Neuronal stem cell (in vitro differentiated cells): ENCODE measurements around the gene PDE8A.
"Not testable (repeated sequence)": the region's sequence is repeated elsewhere in the genome, so short reads cannot be mapped to it uniquely, and the experiment has no call there.

Source experiments
- DNase-seq: peaks from one replicate; pipeline ENCODE4 v3.0.0-alpha.2; 2013; ENCODE audit warnings: low spot score
- H2AFZ ChIP-seq: one replicate; pipeline ENCODE4 v1.6.1; 2013; ENCODE audit warnings: mild to moderate bottlenecking, low read length, inconsistent platforms
- H2AK5ac ChIP-seq: 2 replicates; pipeline ENCODE4 v1.6.1; 2013; ENCODE audit warnings: low read depth, mild to moderate bottlenecking, inconsistent platforms, low read length, moderate library complexity, mixed read lengths
- H2BK120ac ChIP-seq: 2 replicates; pipeline ENCODE4 v1.6.1; 2013; ENCODE audit warnings: low read depth, mild to moderate bottlenecking, inconsistent platforms, low read length, moderate library complexity, mixed read lengths
- H2BK12ac ChIP-seq: one replicate; pipeline ENCODE4 v1.6.1; 2013; ENCODE audit warnings: low read length, inconsistent platforms
- H2BK15ac ChIP-seq: 2 replicates; pipeline ENCODE4 v1.6.1; 2013; ENCODE audit warnings: mild to moderate bottlenecking, low read length, inconsistent platforms, mixed read lengths
- H2BK5ac ChIP-seq: one replicate; pipeline ENCODE4 v1.6.1; 2013; ENCODE audit warnings: inconsistent platforms, mild to moderate bottlenecking, low read length, moderate library complexity
- H3K14ac ChIP-seq: one replicate; pipeline ENCODE4 v1.6.1; 2013; ENCODE audit warnings: low read length, inconsistent platforms
- H3K18ac ChIP-seq: 2 replicates; pipeline ENCODE4 v1.6.1; 2013; ENCODE audit warnings: low read length, inconsistent platforms
- H3K23ac ChIP-seq: 2 replicates; pipeline ENCODE4 v1.6.1; 2013; ENCODE audit warnings: low read depth, mild to moderate bottlenecking, mixed read lengths, low read length, inconsistent platforms; ENCODE audit not compliant: poor library complexity
- H3K27ac ChIP-seq: replicated peaks from 3 replicates; pipeline ENCODE4 v1.5.1; 2013; ENCODE audit warnings: low read length, inconsistent platforms
- H3K27me3 ChIP-seq, 3 experiments: 2 replicates each; pipeline ENCODE4 v1.6.1; 2013; ENCODE audit warnings: low read length in 3 of 3, mild to moderate bottlenecking in 2 of 3, inconsistent platforms in 1 of 3, low read depth in 1 of 3, mixed read lengths in 1 of 3, moderate library complexity in 1 of 3; ENCODE audit not compliant: control insufficient read depth in 3 of 3, insufficient read depth in 3 of 3
- H3K36me3 ChIP-seq, 2 donors: replicated peaks in 1 of 2; 2 replicates each; pipeline ENCODE4 v1.6.1; 2013; ENCODE audit warnings: low read length in 2 of 2; ENCODE audit not compliant: control insufficient read depth in 2 of 2, insufficient read depth in 2 of 2
- H3K4ac ChIP-seq: 2 replicates; pipeline ENCODE4 v1.6.1; 2013; ENCODE audit warnings: inconsistent platforms, mild to moderate bottlenecking, low read length, moderate library complexity
- H3K4me1 ChIP-seq, 2 donors: 1 replicate in 1 of 2; 2 replicates in 1 of 2; pipeline ENCODE4 v1.6.1; 2013; ENCODE audit warnings: low read length in 2 of 2, low read depth in 1 of 2; ENCODE audit not compliant: control insufficient read depth in 2 of 2, insufficient read depth in 1 of 2
- H3K4me2 ChIP-seq: one replicate; pipeline ENCODE4 v1.6.1; 2013; ENCODE audit warnings: mild to moderate bottlenecking, low read length, inconsistent platforms; ENCODE audit not compliant: insufficient read depth, poor library complexity, severe bottlenecking
- H3K4me3 ChIP-seq, 2 donors: 2 replicates each; pipeline ENCODE4 v1.5.1; 2013; ENCODE audit warnings: low read length in 2 of 2, mild to moderate bottlenecking in 2 of 2, inconsistent platforms in 1 of 2, moderate library complexity in 1 of 2
- H3K79me1 ChIP-seq: one replicate; pipeline ENCODE4 v1.6.1; 2013; ENCODE audit warnings: low read depth, mild to moderate bottlenecking, inconsistent platforms, low read length, moderate library complexity
- H3K9ac ChIP-seq: one replicate; pipeline ENCODE4 v1.6.1; 2013; ENCODE audit warnings: mild to moderate bottlenecking, low read depth, low read length, inconsistent platforms; ENCODE audit not compliant: poor library complexity
- H3K9me3 ChIP-seq, 2 donors: replicated peaks in 1 of 2; 2 replicates each; pipeline versions ENCODE3 to v1.6.1; 2013; ENCODE audit warnings: low read length in 2 of 2, mild to moderate bottlenecking in 2 of 2, inconsistent platforms in 1 of 2, low read depth in 1 of 2, mixed read lengths in 1 of 2, moderate library complexity in 1 of 2; ENCODE audit not compliant: control insufficient read depth in 2 of 2, insufficient read depth in 1 of 2
- H4K8ac ChIP-seq: one replicate; pipeline ENCODE4 v1.6.1; 2013; ENCODE audit warnings: low read depth, mild to moderate bottlenecking, inconsistent platforms, low read length, moderate library complexity
- H4K91ac ChIP-seq: one replicate; pipeline ENCODE4 v1.6.1; 2013; ENCODE audit warnings: low read length, low read depth, mild to moderate bottlenecking, inconsistent platforms; ENCODE audit not compliant: poor library complexity
- WGBS, 2 donors: extraction: QIAGEN DNeasy Blood & Tissue Kit; methylation state at CpG; one replicate each; pipeline ENCODE4 v1.1.7; 2013; ENCODE audit warnings: missing lambda C conversion rate in 2 of 2, mixed read lengths in 1 of 2; ENCODE audit not compliant: insufficient read length in 2 of 2, insufficient replicate concordance in 1 of 2; ENCODE audit errors: extremely low coverage in 2 of 2; 5-methylcytosine and 5-hydroxymethylcytosine counted together

Gene PDE8A

DNA sequence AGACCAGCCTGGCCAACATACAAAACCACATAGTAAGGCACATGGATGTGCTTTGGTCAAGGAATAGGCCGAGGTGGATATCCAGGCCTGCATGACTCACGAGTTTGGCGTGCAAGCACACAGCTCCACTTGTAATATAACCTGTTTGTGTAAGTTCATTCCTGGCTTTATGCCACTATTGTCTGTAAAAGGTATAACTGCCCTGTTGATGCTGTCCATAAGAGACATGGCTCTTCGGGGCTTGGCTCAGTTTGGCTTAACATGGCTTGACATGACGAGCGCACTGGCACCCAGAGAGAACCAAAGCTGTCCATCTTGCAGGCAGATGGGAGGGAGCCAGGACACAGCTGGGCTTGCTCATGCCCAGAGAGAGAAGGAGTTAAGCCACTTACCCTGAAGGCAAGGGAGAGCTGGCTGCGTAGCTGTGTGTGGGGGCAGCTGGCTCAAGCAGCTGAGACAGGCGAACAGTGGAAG lies 195.4 kb downstream of the PDE8A start:
- not testable (repeated sequence) for H3K4me3 ChIP-seq, H3K4me1 ChIP-seq, H3K14ac ChIP-seq, H3K27me3 ChIP-seq, H3K4me2 ChIP-seq, H2BK15ac ChIP-seq, H4K91ac ChIP-seq, H3K18ac ChIP-seq, H3K9ac ChIP-seq, H4K8ac ChIP-seq, H3K36me3 ChIP-seq, H3K79me1 ChIP-seq, H2BK12ac ChIP-seq, H3K9me3 ChIP-seq, H3K27ac ChIP-seq, H3K4ac ChIP-seq, DNase-seq, H2BK120ac ChIP-seq, H3K23ac ChIP-seq, H2AFZ ChIP-seq, H2AK5ac ChIP-seq, H2BK5ac ChIP-seq
- no CpG with 5 or more reads among the region's 8 CpGs for WGBS, 2 donors

DNA sequence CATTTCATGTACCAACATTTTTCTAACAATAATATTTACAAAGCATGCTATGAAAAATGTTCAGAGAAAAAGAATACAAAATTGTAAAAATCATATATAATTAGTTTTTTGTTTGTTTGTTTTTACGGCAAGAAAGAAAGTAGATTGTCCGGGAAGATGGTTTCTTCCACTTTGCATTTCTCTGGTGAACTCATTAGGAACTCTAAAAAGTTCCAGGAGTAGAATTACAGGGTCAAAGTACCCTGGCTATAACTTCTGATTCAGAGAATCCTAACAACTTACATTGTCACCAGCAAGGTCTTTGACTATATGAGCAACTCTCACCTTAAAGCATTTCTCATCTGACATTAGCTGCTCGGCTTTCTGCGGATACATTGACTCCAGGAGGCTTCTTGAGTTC lies 196.7 kb downstream of the PDE8A start:
- Histone ChIP-seq H3K27ac (no peak overlapping the region), H2AFZ (no peak overlapping the region)
- DNase-seq: no peak

DNA sequence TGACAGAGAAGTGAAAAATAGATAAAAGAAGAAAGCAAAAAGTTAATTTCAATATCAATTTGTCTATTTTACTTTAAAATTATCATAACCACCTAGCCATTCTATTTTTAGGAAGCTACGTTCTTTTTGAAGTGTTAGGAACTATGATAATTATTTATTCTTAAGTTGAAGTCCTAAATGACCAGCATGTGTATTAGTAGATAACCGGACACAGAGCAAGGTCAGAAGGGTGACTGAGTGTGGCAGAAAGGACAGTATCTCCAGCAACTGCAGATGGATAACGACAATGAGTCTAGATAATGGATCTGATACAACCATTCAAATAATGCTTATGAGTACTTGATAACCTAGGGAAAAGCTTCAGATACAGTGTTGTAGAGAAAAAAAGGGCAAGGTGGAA lies 198.0 kb downstream of the PDE8A start:
- Histone ChIP-seq H3K14ac (no peak overlapping the region), H4K8ac (no peak overlapping the region), H2BK12ac (no peak overlapping the region), H3K79me1 (no peaks in the 10 kb centered on the region), H3K4me2 (no peak overlapping the region), H3K27me3 (peaks cover 0 to 9% (median 0%) of the 10 kb centered on the region in 3 experiments), H2AK5ac (no peak overlapping the region), H4K91ac (no peak overlapping the region), H2AFZ (no peak overlapping the region), H3K18ac (no peak overlapping the region), H3K27ac (no peak overlapping the region), H3K4me3 (no peak overlapping the region), H3K23ac (no peak overlapping the region), H2BK120ac (no peak overlapping the region), H3K36me3 (no peaks in the 10 kb centered on the region), H3K9ac (no peak overlapping the region), H2BK5ac (no peak overlapping the region), H2BK15ac (no peak overlapping the region), H3K4ac (no peak overlapping the region), H3K9me3 (no peaks in the 10 kb centered on the region), H3K4me1 (no peaks in the 10 kb centered on the region)
- WGBS, 2 donors: no CpG with 5 or more reads among the region's 3 CpGs
- no peak for DNase-seq

More for the DNA sequence above, 196.7 kb downstream of the PDE8A start:
- no peaks in the 10 kb centered on the region for H3K79me1 ChIP-seq
- no peak overlapping the region for H4K8ac ChIP-seq
- no peak overlapping the region for H3K23ac ChIP-seq
- no peak overlapping the region for H3K4ac ChIP-seq
- H4K91ac ChIP-seq: no peak overlapping the region
- H3K4me1 ChIP-seq: no peaks in the 10 kb centered on the region
- H2AK5ac ChIP-seq: no peak overlapping the region
- no peak overlapping the region for H3K4me2 ChIP-seq
- no peak overlapping the region for H3K9ac ChIP-seq
- H3K27me3 ChIP-seq: peaks cover 0 to 9% (median 0%) of the 10 kb centered on the region in 3 experiments
- H3K9me3 ChIP-seq: no peaks in the 10 kb centered on the region
- no peak overlapping the region for H2BK12ac ChIP-seq
- H3K36me3 ChIP-seq: no peaks in the 10 kb centered on the region
- H3K4me3 ChIP-seq: no peak overlapping the region
- no peak overlapping the region for H2BK15ac ChIP-seq
- no peak overlapping the region for H3K14ac ChIP-seq
- no peak overlapping the region for H2BK120ac ChIP-seq
- no peak overlapping the region for H2BK5ac ChIP-seq
- no CpG with 5 or more reads among the region's 4 CpGs for WGBS, 2 donors
- no peak overlapping the region for H3K18ac ChIP-seq

DNA sequence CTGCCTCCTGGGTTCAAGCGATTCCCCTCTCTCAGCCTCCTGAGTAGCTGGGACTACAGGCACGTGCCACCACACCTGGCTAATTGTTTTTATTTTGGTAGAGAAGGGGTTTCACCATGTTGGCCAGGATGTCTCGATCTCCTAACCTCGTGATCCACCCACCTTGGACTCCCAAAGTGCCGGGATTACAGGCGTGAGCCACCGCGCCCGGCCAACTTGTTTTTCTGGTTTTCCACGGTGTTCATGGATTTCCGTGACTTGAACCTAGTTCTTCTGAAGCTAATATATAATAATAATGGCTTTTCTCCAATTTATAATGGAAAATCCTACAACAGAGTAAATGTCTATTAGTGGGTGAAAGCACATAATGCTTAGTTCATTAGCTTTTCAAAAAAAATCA lies 203.7 kb downstream of the PDE8A start:
- H3K27ac ChIP-seq, H2BK12ac ChIP-seq, H3K9ac ChIP-seq, H2BK15ac ChIP-seq, H4K8ac ChIP-seq, H3K4ac ChIP-seq, DNase-seq, H3K4me1 ChIP-seq, H3K27me3 ChIP-seq, H3K4me2 ChIP-seq, H2BK5ac ChIP-seq, H2BK120ac ChIP-seq, H3K9me3 ChIP-seq, H2AFZ ChIP-seq, H4K91ac ChIP-seq, H3K36me3 ChIP-seq, H3K18ac ChIP-seq, H3K4me3 ChIP-seq, H3K14ac ChIP-seq, H3K23ac ChIP-seq, H3K79me1 ChIP-seq, H2AK5ac ChIP-seq: not testable (repeated sequence)
- WGBS, 2 donors: no CpG with 5 or more reads among the region's 11 CpGs
